Nephron progenitor cell (in vitro differentiated cells): Measurements from ENCODE around the gene CSGALNACT2.

Source experiments
- DNase-seq: peaks from one replicate; pipeline ENCODE4 v3.0.0; 2021
- H3K27ac Mint-ChIP-seq: 2 replicates; pipeline ENCODE4 v1.8.0; 2021; ENCODE audit warnings: mild to moderate bottlenecking, moderate library complexity, mixed read lengths
- H3K27me3 Mint-ChIP-seq: 2 replicates; pipeline ENCODE4 v1.8.0; 2021; ENCODE audit warnings: mild to moderate bottlenecking, low read depth, mixed read lengths; ENCODE audit not compliant: poor library complexity
- H3K36me3 Mint-ChIP-seq: 2 replicates; pipeline ENCODE4 v1.8.0; 2021; ENCODE audit warnings: low read depth, mixed read lengths
- H3K4me1 Mint-ChIP-seq: 2 replicates; pipeline ENCODE4 v1.8.0; 2021; ENCODE audit warnings: mixed read lengths
- H3K4me3 Mint-ChIP-seq: 2 replicates; pipeline ENCODE4 v1.8.0; 2021; ENCODE audit warnings: mild to moderate bottlenecking, moderate library complexity, mixed read lengths
- H3K9me3 Mint-ChIP-seq: 2 replicates; pipeline ENCODE4 v1.8.0; 2021; ENCODE audit warnings: mild to moderate bottlenecking, moderate library complexity, mixed read lengths
- TF ChIP-seq, protein P1 (sequence below): fragments of 200-600 bp; sonication (generic); IDR thresholded peaks from 2 replicates; pipeline ENCODE4 v1.5.0; 2021; ENCODE audit warnings: antibody characterized with exemption

CSGALNACT2 gene

DNA sequence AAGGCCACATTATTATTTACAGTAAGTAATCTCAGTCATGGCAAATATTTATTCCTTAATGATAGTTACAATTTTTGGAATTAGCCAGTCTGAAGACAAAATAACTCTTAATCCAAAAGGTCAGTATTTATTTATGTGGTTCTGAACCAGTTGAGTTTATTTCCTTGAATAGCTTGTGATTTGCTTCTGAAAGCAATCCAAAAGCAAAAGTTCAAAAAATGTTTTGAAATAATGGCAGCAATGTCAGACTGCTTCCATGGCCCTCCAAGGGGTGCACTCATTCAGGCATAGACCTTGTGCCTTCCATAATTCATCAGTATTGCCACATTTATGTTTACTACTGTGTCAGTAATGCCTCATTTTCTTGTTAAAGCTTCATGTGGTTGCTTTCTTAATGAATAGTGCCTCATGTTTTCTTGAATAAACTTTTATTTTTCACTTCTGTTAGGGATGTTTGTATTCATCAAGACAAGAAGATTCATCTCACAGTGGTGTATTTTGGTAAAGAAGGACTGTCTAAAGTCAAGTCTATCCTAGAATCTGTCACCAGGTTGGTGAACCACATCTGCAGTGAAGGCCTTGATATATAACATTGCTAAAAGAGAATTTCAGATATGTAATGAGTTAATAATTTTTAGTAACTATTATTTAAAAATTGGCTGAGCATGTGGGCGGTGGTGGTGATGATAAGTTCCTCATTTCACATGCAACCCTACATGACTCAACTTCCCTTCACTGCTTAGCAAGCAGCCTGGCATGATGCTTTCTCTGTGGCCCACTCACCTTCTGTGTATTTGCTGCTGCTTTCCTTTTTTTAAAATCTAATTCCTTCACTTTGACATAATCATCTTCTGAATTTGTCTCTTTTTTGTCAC is 22.0 kb downstream of the CSGALNACT2 start:
- H3K36me3 Mint-ChIP-seq: peaks cover 19% of the 10 kb centered on the region
- no peaks in the 10 kb centered on the region for H3K4me1 Mint-ChIP-seq
- no peak overlapping the region for H3K27ac Mint-ChIP-seq
- H3K4me3 Mint-ChIP-seq: no peak overlapping the region
- H3K27me3 Mint-ChIP-seq: peaks cover 4% of the 10 kb centered on the region
- no peak for DNase-seq
- TF ChIP-seq, protein P1, sequence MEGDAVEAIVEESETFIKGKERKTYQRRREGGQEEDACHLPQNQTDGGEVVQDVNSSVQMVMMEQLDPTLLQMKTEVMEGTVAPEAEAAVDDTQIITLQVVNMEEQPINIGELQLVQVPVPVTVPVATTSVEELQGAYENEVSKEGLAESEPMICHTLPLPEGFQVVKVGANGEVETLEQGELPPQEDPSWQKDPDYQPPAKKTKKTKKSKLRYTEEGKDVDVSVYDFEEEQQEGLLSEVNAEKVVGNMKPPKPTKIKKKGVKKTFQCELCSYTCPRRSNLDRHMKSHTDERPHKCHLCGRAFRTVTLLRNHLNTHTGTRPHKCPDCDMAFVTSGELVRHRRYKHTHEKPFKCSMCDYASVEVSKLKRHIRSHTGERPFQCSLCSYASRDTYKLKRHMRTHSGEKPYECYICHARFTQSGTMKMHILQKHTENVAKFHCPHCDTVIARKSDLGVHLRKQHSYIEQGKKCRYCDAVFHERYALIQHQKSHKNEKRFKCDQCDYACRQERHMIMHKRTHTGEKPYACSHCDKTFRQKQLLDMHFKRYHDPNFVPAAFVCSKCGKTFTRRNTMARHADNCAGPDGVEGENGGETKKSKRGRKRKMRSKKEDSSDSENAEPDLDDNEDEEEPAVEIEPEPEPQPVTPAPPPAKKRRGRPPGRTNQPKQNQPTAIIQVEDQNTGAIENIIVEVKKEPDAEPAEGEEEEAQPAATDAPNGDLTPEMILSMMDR: no peak
- no peaks in the 10 kb centered on the region for H3K9me3 Mint-ChIP-seq

DNA sequence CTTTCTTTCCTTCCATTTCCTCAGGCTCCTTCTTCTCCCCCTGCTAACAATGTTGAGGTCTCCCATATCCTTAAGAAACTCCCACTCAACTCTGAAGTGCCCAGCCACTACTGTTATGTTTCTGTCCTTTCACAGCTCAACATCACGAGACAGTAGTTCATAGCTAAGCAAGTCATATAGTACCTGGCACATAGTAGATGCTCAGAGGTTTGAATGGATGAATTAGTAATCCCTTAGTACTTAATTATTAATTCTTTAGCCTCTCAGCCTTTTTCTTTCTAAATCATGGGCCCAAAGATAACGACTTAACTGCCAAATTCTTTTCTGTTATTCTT is 22.6 kb downstream of the CSGALNACT2 start:
- no peaks in the 10 kb centered on the region for H3K9me3 Mint-ChIP-seq
- no peaks in the 10 kb centered on the region for H3K4me1 Mint-ChIP-seq
- no peak for DNase-seq
- H3K27ac Mint-ChIP-seq: no peak overlapping the region
- peaks cover 4% of the 10 kb centered on the region for H3K27me3 Mint-ChIP-seq
- H3K36me3 Mint-ChIP-seq: peaks cover 19% of the 10 kb centered on the region
- H3K4me3 Mint-ChIP-seq: no peak overlapping the region
- TF ChIP-seq, protein P1: no peak

DNA sequence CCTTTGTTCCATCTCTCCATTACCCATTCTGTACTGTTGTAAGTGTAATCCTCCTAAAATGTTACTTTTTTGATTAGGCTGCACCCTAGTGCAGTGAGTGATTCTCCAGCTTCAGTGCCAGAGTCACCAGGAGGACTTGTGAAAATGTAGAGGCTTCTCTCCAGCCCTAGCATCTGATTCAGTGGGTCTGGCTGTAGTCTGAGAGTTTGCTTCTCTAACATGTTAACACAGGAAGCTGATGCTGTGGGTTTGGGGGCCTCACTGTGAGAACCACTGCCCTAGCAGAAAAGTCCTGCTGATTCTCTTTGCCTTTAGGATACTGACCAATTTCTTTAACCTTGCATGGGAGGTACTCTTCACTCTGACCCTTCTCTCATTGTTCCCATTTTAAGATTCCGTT is 24.4 kb downstream of the CSGALNACT2 start:
- H3K27me3 Mint-ChIP-seq: no peaks in the 10 kb centered on the region
- H3K27ac Mint-ChIP-seq: no peak overlapping the region
- H3K4me3 Mint-ChIP-seq: no peak overlapping the region
- DNase-seq: no peak
- TF ChIP-seq, protein P1: no peak
- no peaks in the 10 kb centered on the region for H3K4me1 Mint-ChIP-seq
- peaks cover 19% of the 10 kb centered on the region for H3K36me3 Mint-ChIP-seq
- no peaks in the 10 kb centered on the region for H3K9me3 Mint-ChIP-seq

DNA sequence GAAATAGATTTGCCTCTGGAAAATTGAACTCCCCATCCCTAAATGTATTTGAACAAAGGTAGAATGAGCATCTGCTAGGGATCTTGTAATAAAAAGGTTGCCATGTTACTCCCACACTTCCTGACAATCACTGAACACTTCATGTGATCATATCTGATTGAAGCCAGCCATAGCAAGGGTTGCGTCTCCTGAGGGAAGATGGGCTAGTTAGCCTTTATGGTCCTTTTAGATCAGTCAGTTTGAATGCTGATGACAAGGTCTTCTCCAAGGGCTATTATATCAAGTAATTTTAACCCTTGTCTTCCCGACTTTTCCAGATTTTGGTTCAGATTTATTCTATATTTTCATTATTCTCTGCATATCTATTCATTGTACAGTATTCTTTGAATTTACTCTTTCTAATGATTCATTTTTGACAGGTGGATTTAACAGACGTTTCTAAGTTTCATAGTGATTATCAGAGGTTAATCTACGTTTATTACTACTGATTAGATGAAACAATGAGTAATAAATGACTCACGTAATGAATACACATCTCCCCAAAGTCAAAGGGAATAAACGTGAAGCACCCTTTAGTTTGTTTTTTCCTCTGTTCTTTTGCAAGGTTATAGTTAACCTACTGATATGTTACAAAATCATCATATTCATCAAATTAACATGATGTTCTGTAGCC is 28.1 kb downstream of the CSGALNACT2 start:
- Mint-ChIP-seq H3K9me3 (no peaks in the 10 kb centered on the region), H3K4me3 (no peak overlapping the region), H3K27me3 (no peaks in the 10 kb centered on the region)

DNA sequence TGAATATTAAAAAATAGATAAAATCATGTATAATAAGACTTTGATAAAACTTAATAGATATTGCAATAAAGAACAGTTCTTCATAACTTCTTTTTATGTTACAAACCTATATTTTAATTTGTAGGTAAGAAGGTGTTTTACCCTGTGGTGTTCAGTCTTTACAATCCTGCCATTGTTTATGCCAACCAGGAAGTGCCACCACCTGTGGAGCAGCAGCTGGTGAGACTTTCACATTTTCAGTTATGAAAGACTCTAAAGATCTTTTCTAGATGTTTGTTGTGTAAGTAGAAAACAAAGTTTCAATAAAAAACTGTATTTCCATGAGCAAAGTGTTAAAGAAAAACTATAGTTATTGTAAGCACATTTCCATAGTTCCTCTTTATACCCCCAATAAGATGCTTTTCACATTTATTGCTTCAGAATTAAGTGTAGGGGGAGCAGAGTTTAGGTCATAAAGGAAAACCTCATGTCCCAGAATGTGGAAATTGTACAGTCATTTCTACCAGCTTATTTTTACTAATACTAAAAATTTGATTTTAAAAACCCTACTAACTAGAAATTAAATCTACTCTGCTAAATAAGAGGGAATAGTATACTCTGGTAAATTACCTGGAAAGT is 28.7 kb downstream of the CSGALNACT2 start:
- Mint-ChIP-seq H3K27ac (no peak overlapping the region), H3K27me3 (no peaks in the 10 kb centered on the region), H3K9me3 (no peaks in the 10 kb centered on the region), H3K36me3 (peaks cover 18% of the 10 kb centered on the region), H3K4me1 (no peaks in the 10 kb centered on the region), H3K4me3 (no peak overlapping the region)
- DNase-seq: no peak
- TF ChIP-seq, protein P1: no peak

More for the DNA sequence above, 28.1 kb downstream of the CSGALNACT2 start:
- no peaks in the 10 kb centered on the region for H3K4me1 Mint-ChIP-seq
- H3K36me3 Mint-ChIP-seq: peaks cover 24% of the 10 kb centered on the region
- TF ChIP-seq, protein P1: no peak
- no peak overlapping the region for H3K27ac Mint-ChIP-seq
- DNase-seq: no peak
